GM23338 (cell line): Measurements from ENCODE around the gene BARX1.
A peak's percentile ranks its signal among the peaks of the same experiment; 100 is the strongest.

ENCODE experiments used
- CREB1 ChIP-seq: fragments of 250-450 bp; sonication (Bioruptor Pico); IDR thresholded peaks from 2 replicates; pipeline ENCODE4 v1.5.0; 2020; ENCODE audit warnings: low read depth, mild to moderate bottlenecking, moderate library complexity
- CTCF ChIP-seq, 2 experiments: fragments of 200-600 bp in 1 of 2; sonication (generic) in 1 of 2; conservative IDR thresholded peaks; 2 replicates each; pipeline versions ENCODE4 v1.5.1 to v1.6.1; 2016 to 2017; ENCODE audit warnings: antibody characterized with exemption in 2 of 2, low read depth in 2 of 2, mild to moderate bottlenecking in 2 of 2, moderate library complexity in 1 of 2
- ETS1 ChIP-seq: IDR thresholded peaks from 2 replicates; pipeline ENCODE4 v1.6.1; 2016; ENCODE audit warnings: antibody characterized with exemption
- EZH2 ChIP-seq: fragments of 200-600 bp; sonication (generic); IDR thresholded peaks from one replicate; pipeline ENCODE4 v1.8.0; 2017; ENCODE audit warnings: antibody characterized with exemption, mild to moderate bottlenecking, low read depth; ENCODE audit not compliant: unreplicated experiment
- EZH2phosphoT487 ChIP-seq: fragments of 200-600 bp; sonication (generic); IDR thresholded peaks from one replicate; pipeline ENCODE4 v1.8.1; 2018; ENCODE audit warnings: antibody characterized with exemption; ENCODE audit not compliant: unreplicated experiment
- JUNB ChIP-seq: IDR thresholded peaks from one replicate; pipeline ENCODE4 v1.6.1; 2016; ENCODE audit warnings: antibody characterized with exemption; ENCODE audit not compliant: unreplicated experiment
- POLR2AphosphoS5 ChIP-seq: IDR thresholded peaks from 2 replicates; pipeline ENCODE4 v1.6.1; 2016; ENCODE audit warnings: antibody characterized with exemption, low read depth
- REST ChIP-seq: IDR thresholded peaks from one replicate; pipeline ENCODE4 v1.6.1; 2018; ENCODE audit warnings: antibody characterized with exemption; ENCODE audit not compliant: unreplicated experiment
- STAT1 ChIP-seq: IDR thresholded peaks from one replicate; pipeline ENCODE4 v1.6.1; 2016; ENCODE audit warnings: antibody characterized with exemption; ENCODE audit not compliant: unreplicated experiment
- ZNF331 ChIP-seq: fragments of 250-450 bp; sonication (Bioruptor Pico); IDR thresholded peaks from 2 replicates; pipeline ENCODE4 v1.5.0; 2020; ENCODE audit warnings: low read depth, mild to moderate bottlenecking, moderate library complexity
- ZNF462 ChIP-seq: fragments of 250-450 bp; sonication (Bioruptor Pico); IDR thresholded peaks from 2 replicates; pipeline ENCODE4 v1.5.0; 2020; ENCODE audit warnings: mild to moderate bottlenecking, moderate library complexity

GRCh38 chr9:93955111-93955980, at the start of gene BARX1:
- no peak for TF ChIP-seq CTCF (conservative IDR thresholded peaks at IDR 0.05; ENCODE audit: low read depth in 2 of 2)
- no peak for TF ChIP-seq ETS1
- no peak for TF ChIP-seq STAT1
- TF ChIP-seq EZH2 = peak; percentile 81
- TF ChIP-seq POLR2AphosphoS5 = no peak
- no peak for TF ChIP-seq JUNB
- TF ChIP-seq EZH2phosphoT487 = peak; percentile 62
- TF ChIP-seq REST = no peak
- peak; percentile 32; the same call in 1 of the 2 replicates for TF ChIP-seq CREB1
- TF ChIP-seq ZNF462 (CRISPR knock-in tag) = no peak
- no peak for TF ChIP-seq ZNF331 (CRISPR knock-in tag)
